Suppressor macrophage (primary cell): ENCODE results near the gene ITGB1BP1.

Experiments used
- DNase-seq, 4 experiments: peaks; one replicate each; pipeline ENCODE4 v3.0.0-alpha.2; 2020 to 2022
- total RNA-seq, 17 experiments: gene quantifications; one replicate each; lab custom pipeline; 2026; ENCODE audit warnings: mixed read lengths in 6 of 17, inconsistent platforms in 3 of 17; lab: John Stamatoyannopoulos, UW

ITGB1BP1 gene, protein sequence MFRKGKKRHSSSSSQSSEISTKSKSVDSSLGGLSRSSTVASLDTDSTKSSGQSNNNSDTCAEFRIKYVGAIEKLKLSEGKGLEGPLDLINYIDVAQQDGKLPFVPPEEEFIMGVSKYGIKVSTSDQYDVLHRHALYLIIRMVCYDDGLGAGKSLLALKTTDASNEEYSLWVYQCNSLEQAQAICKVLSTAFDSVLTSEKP
- total RNA-seq = 42.2 to 185 (median 128) reads per million in 17 experiments

- DNase-seq = peak; percentile 99 to 100 (median 100)
Measured at GRCh38 chr2:9423100-9423921, at the start of gene ITGB1BP1, which contains the start of gene CPSF3. ITGB1BP1 (minus strand) TSS chr2:9423528; CDS start chr2:9418697, 4,831 bp downstream. CPSF3 (plus strand) TSS chr2:9423654; CDS start chr2:9423774, 120 bp downstream.

DNA sequence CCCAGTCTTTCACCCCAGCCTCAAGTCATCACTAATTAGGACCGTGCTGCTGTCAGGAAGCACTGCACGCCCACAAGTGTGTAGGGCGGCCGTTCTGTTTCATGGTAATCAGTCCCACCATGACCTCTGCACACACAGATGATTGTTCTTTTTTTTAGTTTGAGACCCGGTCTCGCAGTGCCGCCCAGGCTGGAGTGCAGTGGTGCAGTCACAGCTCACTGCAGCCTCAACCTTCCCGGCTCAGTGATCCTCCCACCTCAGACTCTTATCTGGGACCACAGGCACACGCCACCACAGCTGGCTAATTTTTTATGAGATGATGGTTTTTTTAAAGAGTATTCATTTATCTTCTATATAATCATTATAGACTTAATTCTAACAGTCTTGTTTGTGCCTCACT is 49.2 kb upstream of the ITGB1BP1 start:
- no peak for DNase-seq

GRCh38 chr2:9471206-9471605 is 47.9 kb upstream of the ITGB1BP1 start:
- no peak for DNase-seq

GRCh38 chr2:9467687-9468086 is 44.4 kb upstream of the ITGB1BP1 start:
- DNase-seq = no peak

GRCh38 chr2:9466147-9466683 is 42.9 kb upstream of the ITGB1BP1 start:
- DNase-seq = no peak

- no peak for DNase-seq
Measured at GRCh38 chr2:9465170-9465569, 41.8 kb upstream of the ITGB1BP1 start.

GRCh38 chr2:9463698-9464034 is 40.3 kb upstream of the ITGB1BP1 start:
- peak; percentile 43 to 52 (median 51) for DNase-seq

GRCh38 chr2:9462886-9463697 is 39.8 kb upstream of the ITGB1BP1 start:
- DNase-seq = no peak

- DNase-seq = no peak
Measured at GRCh38 chr2:9462313-9462712, 39.0 kb upstream of the ITGB1BP1 start.

- DNase-seq = no peak
Measured at GRCh38 chr2:9461079-9461478, 37.8 kb upstream of the ITGB1BP1 start.

DNA sequence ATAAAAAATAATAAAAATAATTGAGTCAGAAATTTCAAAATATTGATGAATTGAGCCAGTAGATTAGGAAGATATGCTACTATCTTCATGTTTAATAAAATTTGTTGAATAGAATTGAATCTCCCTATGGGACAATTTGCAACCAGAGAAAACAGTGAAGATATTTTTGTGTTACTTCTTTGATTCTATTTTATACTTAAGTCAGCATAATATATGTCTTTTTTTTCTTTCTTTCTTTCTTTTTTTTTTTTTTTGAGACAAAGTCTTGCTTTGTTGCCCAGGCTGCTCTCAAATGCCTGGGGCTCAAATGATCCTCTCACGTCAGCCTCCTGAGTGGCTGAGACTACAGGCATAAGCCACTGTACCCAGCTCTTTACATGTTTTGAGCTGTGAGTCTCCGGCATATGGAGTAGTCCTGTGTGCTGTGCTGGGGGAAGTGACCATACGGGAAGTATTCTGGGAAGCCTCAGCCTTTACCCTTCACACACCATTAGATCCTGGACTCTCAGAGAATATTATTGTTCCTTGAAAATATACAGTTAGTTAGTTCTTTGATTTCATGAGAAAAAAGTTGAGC is 37.2 kb upstream of the ITGB1BP1 start:
- no peak for DNase-seq

DNA sequence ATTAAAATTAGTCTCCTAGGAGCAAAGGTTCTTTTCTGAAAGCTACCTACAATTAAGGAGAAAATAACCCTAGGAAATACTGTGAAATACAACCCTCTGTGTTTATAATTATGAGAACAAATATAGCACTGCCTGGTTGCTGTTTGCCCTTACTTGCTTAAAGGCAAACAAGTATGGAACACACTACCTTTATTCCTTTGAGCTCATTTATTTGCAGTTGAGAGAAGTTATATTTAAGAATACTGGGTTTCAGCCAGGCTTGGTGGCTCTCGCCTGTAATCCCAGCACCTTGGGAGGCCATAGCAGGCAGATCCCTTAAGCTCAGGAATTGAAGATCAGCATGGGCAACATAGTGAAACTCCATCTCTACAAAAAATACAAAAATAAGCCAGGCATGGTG is 27.9 kb upstream of the ITGB1BP1 start:
- no peak for DNase-seq

DNA sequence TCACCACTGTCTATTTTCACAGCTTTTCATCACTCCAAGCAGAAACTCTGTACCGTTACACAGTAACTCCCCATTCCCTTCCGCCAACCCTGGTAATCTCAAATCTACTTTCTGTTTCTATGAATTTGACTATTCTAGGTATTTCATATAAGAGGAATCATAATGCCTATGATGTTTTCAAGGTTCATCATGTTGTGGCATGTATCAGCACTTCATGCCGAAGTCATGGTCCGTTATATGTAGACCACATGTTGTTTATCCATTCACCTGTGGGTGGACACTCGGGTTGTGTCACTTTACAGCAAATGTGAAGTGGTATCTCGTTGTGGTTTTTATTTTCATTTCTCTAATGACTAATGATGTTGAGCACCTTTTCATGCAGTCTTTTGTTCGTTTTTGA is 21.8 kb upstream of the ITGB1BP1 start:
- no peak for DNase-seq

- no peak for DNase-seq
Measured at GRCh38 chr2:9443526-9443925, 20.2 kb upstream of the ITGB1BP1 start.

GRCh38 chr2:9441556-9441955 is 18.2 kb upstream of the ITGB1BP1 start:
- no peak for DNase-seq

DNA sequence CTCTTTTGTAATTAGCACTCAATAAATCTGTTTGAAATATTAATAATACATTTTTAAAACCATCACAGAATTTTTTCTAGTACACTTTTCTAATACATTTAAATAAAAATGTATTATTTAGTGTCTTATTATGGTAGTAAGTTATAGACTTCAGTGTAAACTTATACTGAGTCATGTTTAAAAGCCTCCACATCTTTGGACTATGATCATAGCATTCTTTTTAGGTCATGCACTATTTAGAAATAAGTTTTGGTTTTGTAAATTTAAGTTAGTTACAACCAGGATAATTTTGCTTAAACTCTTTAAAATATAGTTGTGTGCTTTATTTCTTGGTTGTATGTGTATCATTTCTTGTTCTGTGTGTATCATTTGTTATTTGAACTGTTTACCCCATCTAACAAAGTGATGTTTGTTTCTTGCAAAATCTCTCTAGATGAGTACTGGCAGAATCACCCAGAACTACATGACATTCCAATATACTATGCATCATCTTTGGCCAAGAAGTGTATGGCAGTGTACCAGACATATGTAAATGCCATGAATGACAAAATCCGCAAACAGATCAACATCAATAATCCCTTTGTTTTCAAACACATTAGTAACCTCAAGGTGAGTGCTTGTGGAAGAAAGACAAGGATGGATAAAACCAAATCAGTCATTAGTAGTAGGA is 16.9 kb upstream of the ITGB1BP1 start:
- no peak for DNase-seq

GRCh38 chr2:9439536-9439935 is 16.2 kb upstream of the ITGB1BP1 start:
- no peak for DNase-seq

- no peak for DNase-seq
Measured at GRCh38 chr2:9434489-9434888, 11.2 kb upstream of the ITGB1BP1 start.

DNA sequence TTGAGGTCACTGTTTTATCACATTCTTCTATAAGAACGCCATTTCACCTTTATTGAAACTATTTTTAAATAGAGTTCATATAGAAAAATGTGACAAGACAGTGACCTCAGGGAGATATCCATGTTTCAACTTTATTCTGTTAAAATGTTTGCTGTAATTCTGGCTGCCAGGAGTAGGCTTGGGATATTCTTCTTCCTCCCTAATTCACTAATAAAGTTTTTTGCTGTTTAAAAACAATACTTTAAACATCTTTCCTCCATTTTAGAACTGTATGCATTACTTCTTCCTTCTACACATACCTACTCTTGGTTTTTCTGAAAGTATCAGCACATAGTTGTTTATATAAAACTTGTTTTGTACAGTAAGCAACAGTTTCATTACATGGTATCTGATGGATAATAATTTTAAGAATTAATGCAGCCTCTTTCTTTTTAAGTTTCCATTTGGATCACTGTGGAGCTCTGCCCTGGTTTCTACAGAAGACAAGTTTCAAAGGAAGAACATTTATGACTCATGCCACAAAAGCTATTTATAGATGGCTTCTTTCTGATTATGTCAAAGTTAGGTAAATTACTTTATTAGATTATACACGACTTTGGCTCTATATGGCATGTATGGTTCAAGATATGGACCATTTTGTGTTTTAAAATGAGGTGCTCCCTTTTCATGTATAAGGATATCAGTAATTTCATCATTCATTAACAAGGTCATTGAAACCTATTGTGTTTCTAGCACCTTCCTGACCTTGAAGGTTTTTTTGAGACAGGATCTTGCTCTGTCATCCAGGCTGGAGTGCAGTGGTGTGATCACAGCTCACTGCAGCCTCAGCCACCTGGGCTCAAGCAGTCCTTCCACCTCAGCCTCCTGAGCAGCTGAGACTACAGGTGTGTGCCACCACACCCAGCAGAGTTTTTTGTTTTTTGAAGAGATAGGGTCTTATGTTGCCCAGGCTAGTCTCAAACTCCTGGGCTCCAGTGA is 7.3 kb upstream of the ITGB1BP1 start:
- no peak for DNase-seq

DNA sequence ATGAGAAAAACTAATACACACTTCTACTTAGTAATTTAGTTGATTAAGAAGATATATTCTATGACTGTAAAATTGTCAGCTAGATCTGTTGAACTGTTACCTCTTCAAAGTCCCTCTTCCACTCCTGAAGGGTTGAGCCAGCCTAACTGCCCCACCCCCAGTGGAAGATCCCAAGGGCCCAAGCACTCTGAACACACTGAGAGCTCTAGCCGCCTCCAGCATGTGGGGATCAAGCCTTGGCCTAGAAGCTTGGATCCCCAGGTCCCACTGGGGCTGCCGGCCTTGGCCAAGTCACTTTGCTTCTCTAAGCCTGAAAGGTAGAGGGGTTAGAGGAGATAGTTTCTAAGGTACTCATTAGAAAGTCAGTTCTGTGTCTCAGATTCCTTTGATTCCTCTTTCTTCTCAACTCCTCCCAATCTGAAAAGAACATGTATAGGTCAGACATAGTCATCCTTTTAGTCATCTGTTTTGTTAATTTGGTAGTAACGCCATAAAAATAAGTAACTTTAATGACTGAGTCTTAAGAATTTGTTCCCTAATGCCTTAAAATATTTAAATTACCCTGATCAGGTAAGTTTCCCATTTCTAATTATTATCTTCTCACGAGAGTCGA is 5.7 kb upstream of the ITGB1BP1 start:
- no peak for DNase-seq
